Astrocyte (in vitro differentiated cells and primary cell): ENCODE data around the gene WIPI1.

Experiments used
- CTCF ChIP-seq: IDR thresholded peaks from 2 replicates; pipeline ENCODE4 v1.5.1; 2011; ENCODE audit warnings: low read depth, mild to moderate bottlenecking, inconsistent platforms, low read length, moderate library complexity; ENCODE audit not compliant: insufficient read depth
- EZH2 ChIP-seq: IDR thresholded peaks from 2 replicates; pipeline ENCODE4 v1.6.1; 2012; ENCODE audit warnings: mild to moderate bottlenecking, low read length, inconsistent platforms; ENCODE audit not compliant: insufficient read depth

- TF ChIP-seq CTCF (no peak), EZH2 (no peak)
Measured at GRCh38 chr17:68381076-68381900, 76.0 kb downstream of the WIPI1 start.
